ENCODE data around the gene SEMA4A. TPM values are rescaled to one million over a fixed set of nuclear protein-coding genes. Genes with fewer than 3 reads are reported as not detected.

The SEMA4A gene
- total and polyA plus RNA-seq, 3 donors from 2014 or later: 4.8 to 8.0 (median 7.7) TPM

- Histone ChIP-seq H3K27ac (peak overlapping the region; percentile 63 to 98), H3K36me3 (ENCODE audit: low read depth, missing control alignments) (no peaks in the 10 kb centered on the region), H3K4me3 (no peak overlapping the region), H3K27me3 (no peaks in the 10 kb centered on the region), H3K4me1 (peaks cover 30% of the 10 kb centered on the region), H3K9me3 (no peaks in the 10 kb centered on the region)
- intact Hi-C loops (cut with DNase I; ENCODE audit: low total_unique reads): no loop called here
- TF ChIP-seq CTCF (IDR thresholded peaks at IDR 0.05): no peak
- TF ChIP-seq POLR2A (IDR thresholded peaks at IDR 0.05): no peak
- 54 to 61% methylated on average over 10 of the region's 10 CpGs for WGBS, 2 donors
- DNase-seq: no peak
These were observed 40.9 kb upstream of the SEMA4A start for GRCh38 chr1:156112276-156113137.

- 48% methylated on average over 4 of the region's 4 CpGs for WGBS, 2 donors
These were observed 40.0 kb upstream of the SEMA4A start for GRCh38 chr1:156113282-156113950.

GRCh38 chr1:156114101-156114918 is 39.1 kb upstream of the SEMA4A start, which contains the start of gene LMNA:
LMNA (plus strand) TSS chr1:156114711; CDS start chr1:156114919, 208 bp downstream.
- H3K4me1 ChIP-seq: peaks cover 48% of the 10 kb centered on the region
- WGBS, 2 donors: 3 to 5% methylated on average over 3 to 27 of the region's 37 CpGs
- DNase-seq: peak; percentile 95

More at GRCh38 chr1:156113282-156113950, 40.0 kb upstream of the SEMA4A start:
- Histone ChIP-seq H3K4me1 (peaks cover 39% of the 10 kb centered on the region), H3K9me3 (no peaks in the 10 kb centered on the region), H3K4me3 (no peak overlapping the region), H3K36me3 (ENCODE audit: low read depth, missing control alignments) (no peaks in the 10 kb centered on the region), H3K27me3 (no peaks in the 10 kb centered on the region), H3K27ac (peak overlapping the region in 1 of 2 donors; percentile 98)
- intact Hi-C loops (cut with DNase I; ENCODE audit: low total_unique reads): no loop called here
- DNase-seq: peak; percentile 18
- TF ChIP-seq CTCF (IDR thresholded peaks at IDR 0.05): no peak
- no peak for TF ChIP-seq POLR2A (IDR thresholded peaks at IDR 0.05)

More at GRCh38 chr1:156114101-156114918, 39.1 kb upstream of the SEMA4A start, which contains the start of gene LMNA:
- Histone ChIP-seq H3K27ac (peak within 1 kb of the TSS; percentile 96 to 98), H3K9me3 (no peaks in the 10 kb centered on the region), H3K27me3 (no peaks in the 10 kb centered on the region), H3K36me3 (ENCODE audit: low read depth, missing control alignments) (no peaks in the 10 kb centered on the region), H3K4me3 (peak within 1 kb of the TSS; percentile 89 to 96)
- TF ChIP-seq CTCF (IDR thresholded peaks at IDR 0.05) (no peak), POLR2A (IDR thresholded peaks at IDR 0.05) (peak; percentile 70)
- intact Hi-C loops (cut with DNase I; ENCODE audit: low total_unique reads): no loop called here
